Effector memory CD4-positive, alpha-beta T cell (primary cell): ENCODE data around the gene DPT.
"Not testable (repeated sequence)": the region's sequence is repeated elsewhere in the genome, so short reads cannot be mapped to it uniquely, and the experiment has no call there.

Experiments used
- DNase-seq, 3 donors: peaks; one replicate each; pipeline ENCODE4 v3.0.0-alpha.2; 2020
- H3K27ac ChIP-seq: 2 replicates; pipeline ENCODE4 v1.7.0; 2013; ENCODE audit warnings: mild to moderate bottlenecking, low read length, moderate library complexity; ENCODE audit not compliant: insufficient read depth, poor library complexity, severe bottlenecking
- H3K27me3 ChIP-seq: replicated peaks from 2 replicates; pipeline ENCODE4 v1.7.0; 2013; ENCODE audit warnings: mild to moderate bottlenecking, low read length; ENCODE audit not compliant: insufficient read depth, control insufficient read depth, poor library complexity, severe bottlenecking
- H3K36me3 ChIP-seq: 2 replicates; pipeline ENCODE4 v1.7.0; 2013; ENCODE audit warnings: mild to moderate bottlenecking, low read length, moderate library complexity; ENCODE audit not compliant: control insufficient read depth, insufficient read depth
- H3K4me1 ChIP-seq: 2 replicates; pipeline ENCODE4 v1.7.0; 2013; ENCODE audit warnings: low read length, mild to moderate bottlenecking; ENCODE audit not compliant: control insufficient read depth, insufficient read depth, poor library complexity, severe bottlenecking
- H3K4me3 ChIP-seq: 2 replicates; pipeline ENCODE4 v1.7.0; 2013; ENCODE audit warnings: low read length, low read depth, mild to moderate bottlenecking; ENCODE audit not compliant: insufficient read depth, poor library complexity, severe bottlenecking
- H3K9me3 ChIP-seq: 2 replicates; pipeline ENCODE4 v1.7.0; 2013; ENCODE audit warnings: mild to moderate bottlenecking, low read length, moderate library complexity; ENCODE audit not compliant: control insufficient read depth
- total RNA-seq, 3 donors: gene quantifications; one replicate each; lab custom pipeline; 2026; lab: John Stamatoyannopoulos, UW

Gene DPT
- total RNA-seq: 0 reads per million in 3 donors

- Histone ChIP-seq H3K27ac (no peak within 1 kb of the TSS), H3K4me3 (no peak within 1 kb of the TSS), H3K4me1 (no peaks in the 10 kb centered on the region), H3K36me3 (no peaks in the 10 kb centered on the region), H3K9me3 (no peaks in the 10 kb centered on the region), H3K27me3 (no peaks in the 10 kb centered on the region)
- DNase-seq: no peak
Measured at GRCh38 chr1:168728473-168729404, at the start of gene DPT. TSS of gene DPT (minus strand) at chr1:168729206. CDS start at chr1:168729174, 32 bp downstream.

- Histone ChIP-seq H3K4me1 (no peaks in the 10 kb centered on the region), H3K27me3 (no peaks in the 10 kb centered on the region), H3K36me3 (no peaks in the 10 kb centered on the region), H3K27ac (no peak overlapping the region), H3K4me3 (no peak overlapping the region), H3K9me3 (no peaks in the 10 kb centered on the region)
- DNase-seq: no peak
Measured at GRCh38 chr1:168775366-168775765, 46.4 kb upstream of the DPT start.

GRCh38 chr1:168774241-168774640, 45.2 kb upstream of the DPT start:
- no peaks in the 10 kb centered on the region for H3K36me3 ChIP-seq
- no peaks in the 10 kb centered on the region for H3K9me3 ChIP-seq
- H3K4me1 ChIP-seq: no peaks in the 10 kb centered on the region
- no peak for DNase-seq
- H3K27me3 ChIP-seq: no peaks in the 10 kb centered on the region
- H3K27ac ChIP-seq: no peak overlapping the region
- H3K4me3 ChIP-seq: no peak overlapping the region

GRCh38 chr1:168772428-168773060, 43.5 kb upstream of the DPT start:
- no peak overlapping the region for H3K27ac ChIP-seq
- no peak overlapping the region for H3K4me3 ChIP-seq
- no peaks in the 10 kb centered on the region for H3K27me3 ChIP-seq
- no peaks in the 10 kb centered on the region for H3K9me3 ChIP-seq
- no peaks in the 10 kb centered on the region for H3K36me3 ChIP-seq
- H3K4me1 ChIP-seq: no peaks in the 10 kb centered on the region
- DNase-seq: no peak

GRCh38 chr1:168771104-168771630, 42.2 kb upstream of the DPT start:
- Histone ChIP-seq H3K36me3 (no peaks in the 10 kb centered on the region), H3K4me3 (no peak overlapping the region), H3K27me3 (no peaks in the 10 kb centered on the region), H3K9me3 (no peaks in the 10 kb centered on the region), H3K27ac (no peak overlapping the region), H3K4me1 (no peaks in the 10 kb centered on the region)
- DNase-seq: no peak

- H3K4me1 ChIP-seq, H3K27me3 ChIP-seq, H3K4me3 ChIP-seq, H3K9me3 ChIP-seq, H3K27ac ChIP-seq, H3K36me3 ChIP-seq, DNase-seq: not testable (repeated sequence)
Measured at GRCh38 chr1:168769893-168770292, 40.9 kb upstream of the DPT start.

- H3K27ac ChIP-seq: no peak overlapping the region
- no peaks in the 10 kb centered on the region for H3K4me1 ChIP-seq
- no peaks in the 10 kb centered on the region for H3K36me3 ChIP-seq
- no peak for DNase-seq
- H3K27me3 ChIP-seq: no peaks in the 10 kb centered on the region
- no peaks in the 10 kb centered on the region for H3K9me3 ChIP-seq
- H3K4me3 ChIP-seq: no peak overlapping the region
Measured at GRCh38 chr1:168767894-168768584, 39.0 kb upstream of the DPT start.

GRCh38 chr1:168766568-168766967, 37.6 kb upstream of the DPT start:
- H3K4me1 ChIP-seq: no peaks in the 10 kb centered on the region
- no peak for DNase-seq
- no peaks in the 10 kb centered on the region for H3K27me3 ChIP-seq
- H3K9me3 ChIP-seq: no peaks in the 10 kb centered on the region
- no peak overlapping the region for H3K4me3 ChIP-seq
- no peaks in the 10 kb centered on the region for H3K36me3 ChIP-seq
- H3K27ac ChIP-seq: no peak overlapping the region

- Histone ChIP-seq H3K4me3 (no peak overlapping the region), H3K27me3 (no peaks in the 10 kb centered on the region), H3K4me1 (no peaks in the 10 kb centered on the region), H3K9me3 (no peaks in the 10 kb centered on the region), H3K36me3 (no peaks in the 10 kb centered on the region), H3K27ac (no peak overlapping the region)
- no peak for DNase-seq
Measured at GRCh38 chr1:168763031-168763430, 34.0 kb upstream of the DPT start.
